CD4-positive, alpha-beta T cell treated with Interleukin-10 for 1 hour (primary cell): ENCODE data around the gene FAXC.
"Not testable (repeated sequence)": the region's sequence is repeated elsewhere in the genome, so short reads cannot be mapped to it uniquely, and the experiment has no call there.

Experiments
- DNase-seq: peaks from one replicate; pipeline ENCODE4 v3.0.0-alpha.2; 2020

The FAXC gene

GRCh38 chr6:99338188-99338587 lies 11.3 kb downstream of the FAXC start:
- no peak for DNase-seq

GRCh38 chr6:99335298-99335697 lies 14.2 kb downstream of the FAXC start:
- DNase-seq, result not testable (repeated sequence)

- peak; percentile 15 for DNase-seq
Measured at GRCh38 chr6:99334526-99335127, 14.8 kb downstream of the FAXC start.

GRCh38 chr6:99333068-99333467 lies 16.4 kb downstream of the FAXC start:
- DNase-seq, result no peak

GRCh38 chr6:99331531-99331930 lies 17.9 kb downstream of the FAXC start:
- no peak for DNase-seq

- DNase-seq, result peak; percentile 60
Measured at GRCh38 chr6:99330159-99330558, 19.3 kb downstream of the FAXC start.

- no peak for DNase-seq
Measured at GRCh38 chr6:99324996-99325395, 24.5 kb downstream of the FAXC start.

- DNase-seq, result no peak
Measured at GRCh38 chr6:99318566-99318965, 30.9 kb downstream of the FAXC start.

GRCh38 chr6:99312354-99312753 lies 37.1 kb downstream of the FAXC start:
- DNase-seq, result no peak

- DNase-seq, result no peak
Measured at GRCh38 chr6:99310553-99310952, 38.9 kb downstream of the FAXC start.

GRCh38 chr6:99309557-99309956 lies 39.9 kb downstream of the FAXC start:
- no peak for DNase-seq

- no peak for DNase-seq
Measured at GRCh38 chr6:99308788-99309187, 40.7 kb downstream of the FAXC start.

GRCh38 chr6:99307295-99307907 lies 42.1 kb downstream of the FAXC start:
- DNase-seq, result no peak

- DNase-seq, result no peak
Measured at GRCh38 chr6:99306341-99306740, 43.1 kb downstream of the FAXC start.

GRCh38 chr6:99305021-99305554 lies 44.4 kb downstream of the FAXC start:
- no peak for DNase-seq

GRCh38 chr6:99297415-99297814 lies 52.1 kb downstream of the FAXC start:
- no peak for DNase-seq

GRCh38 chr6:99297006-99297405 lies 52.5 kb downstream of the FAXC start:
- DNase-seq, result no peak

GRCh38 chr6:99296261-99296660 lies 53.2 kb downstream of the FAXC start:
- DNase-seq, result no peak

GRCh38 chr6:99295276-99295675 lies 54.2 kb downstream of the FAXC start:
- DNase-seq, result no peak

GRCh38 chr6:99294786-99295185 lies 54.7 kb downstream of the FAXC start:
- DNase-seq, result no peak

- DNase-seq, result no peak
Measured at GRCh38 chr6:99289701-99290100, 59.8 kb downstream of the FAXC start.

- no peak for DNase-seq
Measured at GRCh38 chr6:99288668-99289067, 60.8 kb downstream of the FAXC start.

- DNase-seq, result no peak
Measured at GRCh38 chr6:99287523-99287922, 62.0 kb downstream of the FAXC start.

- no peak for DNase-seq
Measured at GRCh38 chr6:99285881-99286280, 63.6 kb downstream of the FAXC start.
